Measurements from ENCODE around the gene KCNIP4.

DNA sequence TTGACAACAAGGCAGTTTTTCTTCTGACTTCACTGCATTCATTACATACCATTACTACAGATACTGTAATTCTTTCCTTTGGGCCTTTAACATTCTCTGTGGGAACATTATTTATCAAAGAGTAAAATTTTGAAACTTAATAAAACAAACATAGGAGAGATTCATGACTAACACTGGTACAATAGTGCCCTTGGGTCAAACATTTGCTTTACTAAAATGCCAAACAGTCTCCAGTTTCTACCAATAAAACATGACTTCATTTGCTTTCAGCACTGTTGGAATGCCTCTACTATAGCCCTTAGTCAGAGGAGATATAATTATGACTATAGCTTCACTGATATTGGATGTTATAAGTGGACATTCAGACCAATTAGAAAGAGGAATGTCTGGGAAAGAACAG is 766.9 kb downstream of the KCNIP4 start:
- no peak for TF ChIP-seq ELF4 (IDR thresholded peaks at IDR 0.05)
- no peak for TF ChIP-seq FOXK2 (IDR thresholded peaks at IDR 0.05)
- TF ChIP-seq BHLHE40 (IDR thresholded peaks at IDR 0.05; ENCODE audit: borderline replicate concordance): no peak
- no peak for TF ChIP-seq SUZ12 (IDR thresholded peaks at IDR 0.05)
- TF ChIP-seq FOXA1 (IDR thresholded peaks at IDR 0.05): no peak
- no peak for TF ChIP-seq TARDBP (IDR thresholded peaks at IDR 0.05)
- no peak for TF ChIP-seq SP1 (IDR thresholded peaks at IDR 0.05)
- TF ChIP-seq ARNT (IDR thresholded peaks at IDR 0.05): no peak
- no peak for TF ChIP-seq FOXM1 (IDR thresholded peaks at IDR 0.05; ENCODE audit: borderline replicate concordance)
- TF ChIP-seq HDGF (IDR thresholded peaks at IDR 0.05; ENCODE audit: borderline replicate concordance): no peak
- TF ChIP-seq LEF1 (IDR thresholded peaks at IDR 0.05; ENCODE audit: borderline replicate concordance): no peak

Measured in HEK293T (cell line).